HFFc6 (cell line): ENCODE results near the gene DNASE1L1. TPM values are rescaled to one million over a fixed set of nuclear protein-coding genes. Genes with fewer than 3 reads are reported as not detected.

ENCODE experiments used
- DNase-seq: peaks from one replicate; pipeline ENCODE4 v3.0.0-alpha.2; 2018
- H3K27ac Mint-ChIP-seq: 2 replicates; pipeline ENCODE4 v1.8.0; 2020; ENCODE audit warnings: mild to moderate bottlenecking, mixed read lengths
- H3K27me3 Mint-ChIP-seq: 2 replicates; pipeline ENCODE4 v1.8.0; 2021; ENCODE audit warnings: mild to moderate bottlenecking, moderate library complexity, mixed read lengths; ENCODE audit not compliant: insufficient read depth
- H3K36me3 Mint-ChIP-seq: 2 replicates; pipeline ENCODE4 v1.8.0; 2021; ENCODE audit warnings: low read depth, mixed read lengths
- H3K4me1 Mint-ChIP-seq: 2 replicates; pipeline ENCODE4 v1.8.0; 2020; ENCODE audit warnings: low read depth, mixed read lengths
- H3K4me3 Mint-ChIP-seq: 2 replicates; pipeline ENCODE4 v1.8.0; 2020; ENCODE audit warnings: mild to moderate bottlenecking, moderate library complexity, mixed read lengths
- H3K9me3 Mint-ChIP-seq: 2 replicates; pipeline ENCODE4 v1.8.0; 2020; ENCODE audit warnings: mild to moderate bottlenecking, mixed read lengths
- total RNA-seq, 6 experiments: library from RNA; stranded (reverse); fragmentation: NEBNext Ultra II Directional; extraction: Animal tissue kit (Norgen Biotek cat#: 25700); gene quantifications; 2 replicates in 1 of 6; 3 replicates in 5 of 6; pipeline ENCODE4 v1.2.3, GENCODE V29; 2021
- TF ChIP-seq, protein P1 (sequence below): fragments of 200-600 bp; sonication (generic); IDR thresholded peaks from 2 replicates; pipeline ENCODE4 v1.5.0; 2021; ENCODE audit warnings: antibody characterized with exemption, mild to moderate bottlenecking

DNASE1L1 gene
- total RNA-seq, 6 experiments from 2014 or later = 74.8 to 96.3 (median 87.4) TPM

DNA sequence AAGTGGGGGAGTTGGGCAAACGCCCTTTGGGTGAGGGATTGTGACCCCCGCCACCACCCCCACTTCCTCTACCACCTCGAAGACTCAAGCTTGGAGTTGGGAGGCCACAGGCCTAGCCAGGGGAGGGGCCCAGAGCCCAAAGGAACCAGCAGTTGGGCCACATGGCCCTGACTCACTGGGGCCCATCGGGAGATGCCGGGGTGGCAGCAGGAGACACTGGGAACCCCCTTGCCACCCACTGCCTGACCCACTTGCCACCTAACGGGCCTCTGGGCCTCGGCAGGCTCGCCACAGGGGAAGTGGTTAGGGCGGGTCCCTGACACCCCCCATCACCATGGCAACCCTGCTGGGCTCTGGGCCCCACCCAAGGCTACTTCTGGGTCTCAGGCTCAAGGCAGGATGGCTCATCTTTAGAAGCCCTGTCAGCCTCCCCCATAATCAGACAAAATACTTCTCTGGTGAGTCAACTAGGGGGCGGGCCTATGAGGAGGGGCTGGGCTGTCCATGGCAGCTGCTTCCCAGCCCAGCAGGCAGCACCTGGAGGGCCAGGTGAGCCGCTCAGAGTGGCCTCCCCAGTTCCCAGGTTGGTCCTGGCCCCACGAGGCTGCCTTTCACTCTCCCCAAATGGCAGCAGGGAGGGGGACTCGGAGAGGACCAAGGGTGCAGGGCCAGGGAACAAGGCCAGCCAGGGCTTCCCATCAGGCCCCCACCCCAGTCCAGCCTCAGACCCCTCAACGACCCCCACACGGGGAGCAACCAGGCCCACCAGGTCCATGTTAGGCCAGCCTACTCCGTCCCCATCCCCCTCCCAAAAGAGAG, 40.2 kb downstream of the DNASE1L1 start:
- peaks cover 13% of the 10 kb centered on the region for H3K27me3 Mint-ChIP-seq
- DNase-seq = peak; percentile 91
- peaks cover 8% of the 10 kb centered on the region for H3K36me3 Mint-ChIP-seq
- H3K27ac Mint-ChIP-seq = peak overlapping the region; percentile 85
- H3K4me1 Mint-ChIP-seq = peaks cover 6% of the 10 kb centered on the region; the same call in 1 of the 2 replicates
- H3K9me3 Mint-ChIP-seq = 0 out of 2 replicates have a peak, but pooled peaks cover 4% of the 10 kb centered on the region
- TF ChIP-seq, protein P1, sequence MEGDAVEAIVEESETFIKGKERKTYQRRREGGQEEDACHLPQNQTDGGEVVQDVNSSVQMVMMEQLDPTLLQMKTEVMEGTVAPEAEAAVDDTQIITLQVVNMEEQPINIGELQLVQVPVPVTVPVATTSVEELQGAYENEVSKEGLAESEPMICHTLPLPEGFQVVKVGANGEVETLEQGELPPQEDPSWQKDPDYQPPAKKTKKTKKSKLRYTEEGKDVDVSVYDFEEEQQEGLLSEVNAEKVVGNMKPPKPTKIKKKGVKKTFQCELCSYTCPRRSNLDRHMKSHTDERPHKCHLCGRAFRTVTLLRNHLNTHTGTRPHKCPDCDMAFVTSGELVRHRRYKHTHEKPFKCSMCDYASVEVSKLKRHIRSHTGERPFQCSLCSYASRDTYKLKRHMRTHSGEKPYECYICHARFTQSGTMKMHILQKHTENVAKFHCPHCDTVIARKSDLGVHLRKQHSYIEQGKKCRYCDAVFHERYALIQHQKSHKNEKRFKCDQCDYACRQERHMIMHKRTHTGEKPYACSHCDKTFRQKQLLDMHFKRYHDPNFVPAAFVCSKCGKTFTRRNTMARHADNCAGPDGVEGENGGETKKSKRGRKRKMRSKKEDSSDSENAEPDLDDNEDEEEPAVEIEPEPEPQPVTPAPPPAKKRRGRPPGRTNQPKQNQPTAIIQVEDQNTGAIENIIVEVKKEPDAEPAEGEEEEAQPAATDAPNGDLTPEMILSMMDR = no peak
- H3K4me3 Mint-ChIP-seq = peak overlapping the region; percentile 95

DNA sequence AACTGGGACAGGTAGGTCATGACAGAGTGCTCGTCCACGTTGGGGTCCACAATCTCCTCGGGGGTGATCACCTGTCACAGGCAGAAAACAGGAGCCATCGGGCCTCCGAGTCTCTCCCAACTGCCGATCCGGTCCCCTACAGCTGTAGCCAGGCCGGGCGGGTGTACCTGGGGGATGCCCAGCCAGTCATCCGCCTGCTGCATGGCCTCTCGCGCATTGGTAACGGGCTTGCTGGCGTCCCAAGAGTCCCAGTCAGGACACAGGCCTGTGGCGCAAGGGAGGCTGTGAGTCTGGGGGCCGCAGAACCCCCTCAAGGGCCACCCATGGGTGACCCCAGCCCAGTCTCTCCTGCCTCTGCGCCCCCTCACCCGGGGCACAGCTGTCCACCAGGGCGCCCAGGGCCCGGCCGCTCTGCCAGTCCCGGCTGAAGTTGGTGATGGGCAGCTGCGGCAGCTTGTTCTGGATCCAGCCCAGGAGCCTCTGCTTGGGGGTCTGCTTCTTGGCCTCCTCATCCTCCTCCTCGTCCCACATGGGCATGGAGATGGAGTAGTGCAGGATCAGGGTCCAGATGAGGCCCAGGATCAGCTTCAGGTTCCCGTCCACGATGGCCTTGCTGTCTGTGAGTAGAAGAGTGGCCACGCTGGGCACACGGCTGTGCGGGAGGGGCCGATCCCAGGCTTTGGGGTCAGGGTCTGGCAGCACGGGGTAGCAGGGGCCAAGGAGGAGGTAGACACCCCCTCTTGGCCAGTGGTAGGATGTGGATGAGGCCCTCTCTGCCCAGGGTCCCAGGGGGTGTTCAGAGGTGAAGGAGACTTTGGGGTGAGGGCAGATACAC, 41.4 kb downstream of the DNASE1L1 start:
- peak overlapping the region; percentile 95 for H3K4me3 Mint-ChIP-seq
- H3K4me1 Mint-ChIP-seq = peaks cover 8% of the 10 kb centered on the region
- TF ChIP-seq, protein P1 = no peak
- H3K36me3 Mint-ChIP-seq = peaks cover 11% of the 10 kb centered on the region
- peaks cover 13% of the 10 kb centered on the region for H3K27me3 Mint-ChIP-seq
- 0 out of 2 replicates have a peak, but pooled peaks cover 4% of the 10 kb centered on the region for H3K9me3 Mint-ChIP-seq
- peak overlapping the region; percentile 85 for H3K27ac Mint-ChIP-seq
- DNase-seq = no peak

DNA sequence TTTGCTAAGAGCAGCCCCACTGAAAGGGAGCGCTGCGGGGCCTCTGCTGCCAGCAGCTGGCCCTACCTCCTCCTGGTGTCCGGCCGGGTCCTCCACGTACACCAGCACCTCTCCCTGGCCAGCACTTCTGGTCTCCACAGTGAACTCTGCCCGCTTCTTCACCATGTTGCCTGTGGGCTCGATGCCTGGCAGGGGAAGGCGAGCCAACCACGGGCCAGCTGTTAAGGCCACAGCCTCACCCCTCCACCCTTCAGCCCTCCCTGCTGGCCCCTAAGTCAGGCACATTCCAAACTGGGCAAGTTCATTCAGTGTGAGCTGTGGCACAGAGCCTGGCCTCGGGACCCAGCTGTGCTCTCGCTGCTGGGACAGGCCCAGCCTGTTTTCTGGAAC, 42.4 kb downstream of the DNASE1L1 start:
- peaks cover 12% of the 10 kb centered on the region for H3K36me3 Mint-ChIP-seq
- 0 out of 2 replicates have a peak overlapping the region, but pooled peaks have one; percentile 28 for H3K4me3 Mint-ChIP-seq
- peak overlapping the region; percentile 33 for H3K27ac Mint-ChIP-seq
- TF ChIP-seq, protein P1 = no peak
- peaks cover 5% of the 10 kb centered on the region; the same call in 1 of the 2 replicates for H3K4me1 Mint-ChIP-seq
- H3K9me3 Mint-ChIP-seq = 0 out of 2 replicates have a peak, but pooled peaks cover 4% of the 10 kb centered on the region
- no peak for DNase-seq
- H3K27me3 Mint-ChIP-seq = peaks cover 11% of the 10 kb centered on the region

DNA sequence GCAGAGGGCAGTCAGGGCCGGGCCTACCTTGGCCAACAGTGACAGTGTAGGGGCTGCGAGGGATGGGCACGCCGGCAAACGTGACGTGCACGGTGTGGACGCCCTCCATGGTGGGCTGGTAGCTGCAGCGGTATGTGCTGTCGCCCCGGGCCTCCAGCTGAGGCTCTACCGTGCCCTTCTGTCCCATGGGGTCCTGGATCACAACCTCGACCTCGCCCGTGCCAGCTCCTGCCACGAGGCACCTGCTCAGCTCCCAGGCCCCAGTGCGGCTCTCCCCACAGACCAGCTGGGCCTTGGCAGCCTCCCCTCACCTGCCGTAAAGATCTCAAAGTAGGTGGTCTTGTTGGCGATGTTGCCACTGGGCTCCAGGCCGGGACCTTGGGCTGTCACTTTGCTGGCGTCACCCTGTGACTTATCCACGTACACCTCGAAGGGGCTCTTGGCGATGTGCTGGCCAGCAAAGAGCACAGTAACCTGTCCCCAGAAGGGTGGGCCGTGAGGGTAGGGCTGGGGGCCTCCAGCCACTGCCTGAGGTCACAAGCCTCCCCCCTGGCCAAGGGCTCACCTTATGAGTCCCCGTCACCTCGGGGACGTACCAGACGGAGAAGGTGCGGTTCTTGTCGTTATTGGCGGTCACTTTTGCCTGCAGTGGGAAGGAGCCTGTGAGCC, 42.9 kb downstream of the DNASE1L1 start:
- TF ChIP-seq, protein P1 = no peak
- DNase-seq = no peak
- H3K27ac Mint-ChIP-seq = no peak overlapping the region; the same call in 1 of the 2 replicates
- H3K27me3 Mint-ChIP-seq = peaks cover 15% of the 10 kb centered on the region
- 0 out of 2 replicates have a peak overlapping the region, but pooled peaks have one; percentile 28 for H3K4me3 Mint-ChIP-seq
- H3K4me1 Mint-ChIP-seq = peaks cover 5% of the 10 kb centered on the region; the same call in 1 of the 2 replicates
- H3K9me3 Mint-ChIP-seq = 0 out of 2 replicates have a peak, but pooled peaks cover 4% of the 10 kb centered on the region
- peaks cover 12% of the 10 kb centered on the region for H3K36me3 Mint-ChIP-seq

DNA sequence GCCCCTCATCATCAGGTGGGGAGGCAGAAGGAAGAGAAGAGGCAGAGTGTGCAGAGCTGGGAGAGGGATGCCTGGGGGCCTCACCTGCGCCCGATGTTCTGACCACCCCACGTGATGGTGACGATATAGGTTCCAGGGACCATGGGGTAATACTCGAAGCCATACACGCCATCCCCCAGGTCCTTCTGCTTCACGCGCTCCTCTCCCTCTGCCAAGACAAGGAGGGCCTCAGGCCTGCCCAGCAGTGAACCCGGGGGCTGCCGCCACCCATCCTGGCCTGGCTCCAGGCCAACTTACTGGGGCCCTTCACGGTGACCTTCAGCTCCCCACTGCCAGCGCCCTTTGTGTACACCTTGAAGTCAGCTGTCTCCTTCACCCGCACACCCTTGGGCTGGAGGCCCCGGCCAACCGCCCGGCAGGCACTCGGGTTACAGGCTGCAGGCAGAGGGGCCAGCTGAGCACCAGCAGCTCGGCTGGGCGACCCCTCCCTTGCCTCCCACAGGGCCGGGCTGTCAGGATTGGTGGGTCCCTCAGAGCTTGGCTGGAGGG, 43.9 kb downstream of the DNASE1L1 start:
- Mint-ChIP-seq H3K4me1 (peaks cover 5% of the 10 kb centered on the region; the same call in 1 of the 2 replicates), H3K9me3 (no peaks in the 10 kb centered on the region), H3K27ac (no peak overlapping the region; the same call in 1 of the 2 replicates), H3K4me3 (no peak overlapping the region; the same call in 1 of the 2 replicates), H3K27me3 (peaks cover 11% of the 10 kb centered on the region), H3K36me3 (peaks cover 11% of the 10 kb centered on the region)
- no peak for DNase-seq
- TF ChIP-seq, protein P1 = no peak
